HG03196 (cell line): ENCODE results near the gene RNASET2.
"Not testable (repeated sequence)": the region's sequence is repeated elsewhere in the genome, so short reads cannot be mapped to it uniquely, and the experiment has no call there.

ENCODE experiments used
- ATAC-seq: cut with Tn5 transposase; IDR thresholded peaks from one replicate; pipeline ENCODE4 v1.9.1; 2021; ENCODE audit not compliant: unreplicated experiment

Gene RNASET2

DNA sequence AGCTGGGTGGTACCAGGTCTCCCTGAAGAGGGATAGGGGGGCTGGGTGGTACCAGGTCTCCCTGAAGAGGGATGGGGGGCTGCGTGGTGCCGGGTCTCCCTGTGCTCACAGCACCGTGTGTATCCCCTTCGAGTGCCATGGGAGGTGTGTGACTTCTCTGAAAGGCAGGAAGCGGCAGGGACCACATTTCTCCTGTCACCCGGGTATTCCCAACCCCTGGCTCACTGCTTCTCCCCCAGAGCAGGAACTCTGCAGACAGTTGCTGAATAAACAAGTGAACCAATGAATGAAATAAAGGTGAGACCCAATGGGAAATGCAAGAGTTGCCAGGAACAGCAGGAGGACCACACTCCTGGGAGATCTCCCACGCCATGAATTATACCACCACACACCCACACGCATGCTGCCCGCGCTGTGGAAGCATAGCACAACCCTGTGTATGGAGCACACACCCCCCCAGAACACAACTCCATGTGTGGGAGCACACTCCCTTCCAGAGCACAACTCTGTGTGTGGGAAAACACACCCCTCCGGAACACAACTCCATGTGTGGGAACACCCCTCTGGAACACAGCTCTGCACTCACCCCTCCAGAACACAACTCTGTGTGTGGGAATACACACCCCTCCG is 50.7 kb downstream of the RNASET2 start:
- no peak for ATAC-seq

DNA sequence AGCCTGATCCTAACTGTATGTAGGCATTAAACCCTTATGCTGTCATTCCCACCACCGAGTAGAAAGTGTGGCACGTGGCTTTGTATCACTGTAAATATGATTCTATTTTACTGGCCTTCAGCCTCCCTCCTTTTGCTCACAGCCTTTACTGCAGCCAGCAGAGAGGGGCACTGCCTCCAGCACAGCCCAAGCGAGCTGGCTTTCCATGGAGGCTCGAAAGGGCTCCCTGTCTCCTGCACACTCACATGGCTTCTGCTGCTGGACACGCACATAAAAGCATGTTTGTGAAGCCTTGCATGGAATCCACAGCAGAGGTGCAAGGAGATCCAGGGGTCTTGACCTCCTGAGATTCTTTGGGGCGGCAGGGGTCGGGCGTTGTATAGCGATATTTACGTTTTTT is 51.3 kb downstream of the RNASET2 start:
- no peak for ATAC-seq

DNA sequence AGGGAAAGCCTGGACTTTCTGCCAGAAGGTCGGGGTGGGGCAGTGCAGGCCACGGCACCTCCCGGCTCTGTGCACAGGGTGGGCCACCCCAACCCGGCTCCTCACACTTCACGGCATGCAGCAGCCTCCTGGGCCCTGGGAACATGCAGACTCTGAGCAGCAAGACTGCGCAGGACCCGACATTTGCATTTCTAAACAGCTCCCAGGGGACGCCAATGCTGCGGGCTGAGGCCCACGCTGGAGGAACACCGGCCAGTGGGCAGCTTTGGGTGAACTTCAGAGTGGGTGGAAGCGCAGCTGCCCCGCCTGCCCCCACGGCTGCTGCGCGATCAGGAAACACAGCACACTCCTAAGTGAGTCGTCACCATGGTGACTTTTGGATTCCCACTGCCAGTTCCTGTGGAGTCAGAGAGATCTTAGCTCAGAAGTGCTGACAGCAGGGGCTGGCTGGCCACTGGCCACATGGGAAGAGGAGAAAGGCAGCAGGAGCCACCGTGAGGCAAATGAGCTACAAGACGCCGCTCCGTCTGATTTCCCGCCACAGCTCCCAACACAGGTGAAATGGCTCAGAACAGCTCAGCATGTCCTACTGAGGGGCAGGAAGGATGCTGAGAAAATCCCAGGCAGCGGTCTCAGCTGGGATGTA is 52.1 kb downstream of the RNASET2 start:
- ATAC-seq = no peak

- ATAC-seq = no peak
Observed at GRCh38 chr6:166903500-166903899, 52.9 kb downstream of the RNASET2 start.

GRCh38 chr6:166903027-166903426 is 53.3 kb downstream of the RNASET2 start:
- no peak for ATAC-seq

DNA sequence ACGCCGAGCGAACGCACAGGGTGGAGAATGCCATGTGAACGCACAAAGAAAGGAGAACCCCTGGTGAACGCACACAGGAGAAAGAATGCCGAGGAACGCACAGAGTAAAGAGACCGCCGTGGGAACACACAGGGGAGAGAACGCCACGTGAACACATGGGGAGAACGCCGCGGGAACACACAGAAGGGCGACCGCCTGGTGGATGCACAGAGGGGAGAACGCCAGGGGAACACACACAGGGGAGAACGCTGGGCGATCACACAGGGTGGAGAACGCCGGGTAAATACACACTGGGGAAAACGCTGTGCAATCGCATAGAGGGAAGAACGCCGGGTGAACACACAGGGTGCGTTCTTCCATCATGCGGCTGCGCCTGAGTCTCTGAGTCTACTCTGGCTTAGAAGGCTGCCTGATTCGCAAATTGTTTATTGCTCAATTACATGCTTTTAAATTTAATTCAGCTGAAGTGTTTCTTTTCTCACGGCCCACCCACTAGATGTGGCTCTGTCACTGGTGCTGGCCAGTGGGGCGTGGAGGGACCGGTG is 54.1 kb downstream of the RNASET2 start:
- no peak for ATAC-seq

DNA sequence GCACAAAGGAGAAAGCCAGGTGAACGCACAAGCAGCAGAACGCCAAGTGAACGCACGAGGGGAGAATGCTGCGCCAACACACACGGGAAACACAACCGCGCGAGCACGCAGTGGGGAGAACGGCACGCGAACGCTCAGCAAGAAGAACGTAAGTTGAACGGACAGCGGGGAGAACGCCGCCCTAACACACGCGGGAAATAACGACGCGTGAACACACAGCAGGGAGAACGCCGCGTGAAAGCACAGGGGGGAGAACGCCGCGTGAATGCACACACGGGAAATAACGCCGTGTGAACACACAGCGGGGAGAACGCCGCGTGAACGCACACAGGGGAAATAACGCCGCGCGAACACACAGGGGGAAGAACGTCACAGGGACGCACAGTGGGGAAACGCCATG is 54.7 kb downstream of the RNASET2 start:
- no peak for ATAC-seq

GRCh38 chr6:166900956-166901607 is 55.3 kb downstream of the RNASET2 start:
- no peak for ATAC-seq

DNA sequence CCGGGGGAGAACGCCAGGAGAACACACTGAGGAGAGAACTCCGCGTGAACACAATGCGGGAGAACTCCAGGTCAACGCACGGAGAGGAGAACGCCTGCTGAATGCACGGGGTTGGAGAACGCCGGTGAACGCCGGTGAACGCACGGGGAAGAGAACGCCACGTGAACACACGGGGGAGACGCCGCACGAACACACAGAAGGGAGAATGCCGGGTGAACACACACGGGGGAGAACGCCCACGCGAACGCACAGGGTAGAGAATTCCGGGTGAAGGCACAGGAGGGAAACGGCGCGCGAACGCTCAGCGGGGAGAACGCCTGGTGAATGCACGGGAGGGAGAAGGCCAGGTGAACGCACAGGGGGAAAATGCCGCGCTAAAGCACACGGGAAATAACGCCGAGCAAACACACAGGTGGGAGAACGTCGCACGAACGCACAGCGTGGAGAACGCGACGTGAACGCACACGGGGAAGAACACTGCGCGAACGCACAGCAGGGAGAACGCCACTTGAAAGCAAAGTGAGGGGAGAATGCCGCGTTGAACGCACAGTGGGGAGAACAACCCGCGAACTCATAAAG is 56.1 kb downstream of the RNASET2 start:
- ATAC-seq = no peak

DNA sequence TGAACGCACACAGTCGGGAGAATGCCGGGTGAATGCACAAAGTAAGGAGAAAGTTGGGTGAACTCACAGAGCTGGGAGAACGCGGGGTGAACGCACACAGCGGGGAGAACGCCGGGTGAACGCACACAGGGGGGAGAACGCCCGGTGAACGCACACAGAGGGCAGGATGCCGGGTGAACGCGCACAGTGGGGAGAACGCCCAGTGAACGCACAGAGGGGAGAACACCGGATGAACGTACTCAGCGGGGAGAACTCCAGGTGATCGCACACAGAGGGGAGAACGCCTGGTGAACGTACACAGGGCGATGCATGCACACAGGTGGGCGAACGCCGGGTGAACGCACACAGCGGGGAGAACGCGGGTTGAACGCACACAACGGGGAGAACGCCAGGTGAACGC is 57.4 kb downstream of the RNASET2 start:
- no peak for ATAC-seq

- ATAC-seq = not testable (repeated sequence)
Observed at GRCh38 chr6:166894614-166895013, 61.7 kb downstream of the RNASET2 start.

- ATAC-seq = not testable (repeated sequence)
Observed at GRCh38 chr6:166892472-166892871, 63.9 kb downstream of the RNASET2 start.

DNA sequence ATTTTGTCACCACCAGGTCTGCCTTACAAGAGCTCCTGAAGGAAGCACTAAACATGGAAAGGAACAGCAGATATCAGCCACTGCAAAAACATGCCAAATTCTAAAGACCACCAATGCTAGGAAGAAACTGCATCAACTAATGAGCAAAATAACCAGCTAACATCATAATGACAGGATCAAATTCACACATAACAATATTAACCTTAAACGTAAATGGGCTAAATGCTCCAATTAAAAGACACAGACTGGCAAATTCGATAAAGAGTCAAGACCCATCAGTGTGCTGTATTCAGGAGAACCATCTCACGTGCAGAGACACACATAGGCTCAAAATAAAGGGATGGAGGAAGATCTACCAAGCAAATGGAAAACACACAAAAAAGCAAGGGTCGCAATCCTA is 69.6 kb downstream of the RNASET2 start:
- not testable (repeated sequence) for ATAC-seq

GRCh38 chr6:166884958-166885357 is 71.4 kb downstream of the RNASET2 start:
- ATAC-seq = not testable (repeated sequence)

DNA sequence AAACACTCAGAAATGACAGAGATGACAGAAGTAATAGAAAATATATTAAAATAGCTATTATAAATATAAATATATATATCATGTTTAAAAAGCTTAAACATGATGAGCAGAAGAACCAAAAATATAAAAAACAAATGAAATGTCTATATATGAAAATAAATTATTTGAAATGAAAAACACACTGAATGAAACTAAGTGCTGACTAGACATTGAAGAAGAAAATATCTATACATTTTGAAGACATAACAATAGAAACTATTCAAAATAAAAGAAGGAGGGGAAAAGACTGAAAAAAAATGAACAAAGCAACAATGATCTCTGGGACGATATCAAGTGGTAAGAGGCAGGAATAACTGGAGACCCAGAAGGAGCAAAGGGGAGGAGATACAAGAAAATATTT is 76.8 kb downstream of the RNASET2 start:
- ATAC-seq = no peak
